ENCODE data around the gene RAC3. TPM values are rescaled to one million over a fixed set of nuclear protein-coding genes. Genes with fewer than 3 reads are reported as not detected.
A peak's percentile ranks its signal among the peaks of the same experiment; 100 is the strongest.

Gene RAC3
- total and polyA plus RNA-seq, 3 donors from 2014 or later: 42.3 to 102 (median 74.3) TPM

DNA sequence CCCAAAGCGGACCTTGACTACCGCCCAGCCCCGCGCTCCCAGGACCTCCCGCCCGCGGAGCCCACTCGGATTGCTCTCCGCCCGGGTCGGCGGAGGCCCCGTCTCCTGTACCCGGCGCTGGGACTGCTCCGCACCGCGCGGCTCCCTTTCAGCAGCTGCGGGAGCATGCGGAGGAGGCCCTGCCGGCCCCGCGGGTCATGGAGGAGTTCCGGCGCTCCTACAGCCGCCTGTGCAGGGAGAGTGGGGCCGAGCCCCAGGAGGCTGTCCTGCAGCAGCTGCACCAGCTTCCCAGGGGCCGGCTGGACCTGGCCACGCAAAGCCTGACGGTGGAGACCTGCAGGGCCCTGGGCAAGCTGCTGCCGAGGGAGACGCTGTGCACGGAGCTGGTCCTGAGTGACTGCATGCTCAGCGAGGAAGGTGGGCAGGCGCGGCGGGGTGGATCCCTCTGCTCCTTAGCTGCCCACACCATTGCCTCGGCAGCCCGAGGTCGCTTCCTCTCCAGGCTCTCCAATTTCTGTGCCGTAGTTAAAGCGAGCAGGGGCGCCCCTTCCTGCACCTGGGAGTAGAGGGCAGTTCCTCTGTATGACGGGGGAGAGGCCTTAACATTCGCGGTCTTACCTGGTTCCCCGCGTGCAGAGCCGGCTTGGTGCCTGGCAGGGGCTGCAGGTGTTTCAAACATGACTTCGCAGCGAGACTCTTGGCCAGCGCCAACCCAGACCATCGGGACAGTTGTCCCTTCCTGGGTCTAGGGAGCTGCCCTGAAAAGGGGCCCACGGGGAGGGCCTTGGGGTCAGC, 7.8 kb upstream of the RAC3 start:
- TF ChIP-seq POLR2A (IDR thresholded peaks at IDR 0.05): no peak
- no peak for TF ChIP-seq CTCF (IDR thresholded peaks at IDR 0.05)
- no peaks in the 10 kb centered on the region for H3K9me3 ChIP-seq
- intact Hi-C loops (cut with DNase I; ENCODE audit: low total_unique reads): loop anchor here (5.0 kb wide), 1 partner anchor 61 kb away; the partner anchor contains the start of gene NOTUM
- no peak overlapping the region for H3K27ac ChIP-seq
- no peaks in the 10 kb centered on the region for H3K36me3 ChIP-seq (ENCODE audit: low read depth, missing control alignments)
- no peak for DNase-seq
- H3K27me3 ChIP-seq: no peaks in the 10 kb centered on the region
- H3K4me1 ChIP-seq: peaks cover 19% of the 10 kb centered on the region
- peak overlapping the region; percentile 54 to 68 for H3K4me3 ChIP-seq
- WGBS, 2 donors: 8 to 11% methylated on average over 17 to 37 of the region's 55 CpGs

GRCh38 chr17:82024859-82025258, 6.6 kb upstream of the RAC3 start:
- H3K9me3 ChIP-seq: no peaks in the 10 kb centered on the region
- no peak overlapping the region for H3K4me3 ChIP-seq
- TF ChIP-seq POLR2A (IDR thresholded peaks at IDR 0.05) (no peak), CTCF (IDR thresholded peaks at IDR 0.05) (no peak)
- H3K27me3 ChIP-seq: no peaks in the 10 kb centered on the region
- no peaks in the 10 kb centered on the region for H3K36me3 ChIP-seq (ENCODE audit: low read depth, missing control alignments)
- no peak overlapping the region for H3K27ac ChIP-seq
- no peak for DNase-seq
- H3K4me1 ChIP-seq: peaks cover 26% of the 10 kb centered on the region
- 92 to 95% methylated on average over 4 to 17 of the region's 17 CpGs for WGBS, 2 donors
- intact Hi-C loops (cut with DNase I; ENCODE audit: low total_unique reads): loop anchor here (5.0 kb wide), 1 partner anchor 63 kb away; the partner anchor contains the start of gene NOTUM

GRCh38 chr17:82025401-82026107, 5.9 kb upstream of the RAC3 start:
- Histone ChIP-seq H3K4me3 (no peak overlapping the region), H3K4me1 (peaks cover 31% of the 10 kb centered on the region), H3K36me3 (ENCODE audit: low read depth, missing control alignments) (no peaks in the 10 kb centered on the region), H3K27me3 (no peaks in the 10 kb centered on the region), H3K9me3 (no peaks in the 10 kb centered on the region), H3K27ac (no peak overlapping the region)
- TF ChIP-seq POLR2A (IDR thresholded peaks at IDR 0.05) (no peak), CTCF (IDR thresholded peaks at IDR 0.05) (no peak)
- 94% methylated on average over 11 to 25 of the region's 25 CpGs for WGBS, 2 donors
- no peak for DNase-seq
- intact Hi-C loops (cut with DNase I; ENCODE audit: low total_unique reads): no loop called here

- TF ChIP-seq POLR2A (IDR thresholded peaks at IDR 0.05) (no peak), CTCF (IDR thresholded peaks at IDR 0.05) (no peak)
- DNase-seq: no peak
- H3K27me3 ChIP-seq: no peaks in the 10 kb centered on the region
- peaks cover 34% of the 10 kb centered on the region for H3K4me1 ChIP-seq
- intact Hi-C loops (cut with DNase I; ENCODE audit: low total_unique reads): no loop called here
- 94 to 98% methylated on average over 9 to 13 of the region's 13 CpGs for WGBS, 2 donors
- no peaks in the 10 kb centered on the region for H3K36me3 ChIP-seq (ENCODE audit: low read depth, missing control alignments)
- H3K9me3 ChIP-seq: no peaks in the 10 kb centered on the region
- no peak overlapping the region for H3K27ac ChIP-seq
- H3K4me3 ChIP-seq: no peak overlapping the region
These were observed 3.2 kb upstream of the RAC3 start for GRCh38 chr17:82028246-82028645.

Measured in testis (tissue), 3 donors.